ENCODE results near the gene LRIG3. TPM values are rescaled to one million over a fixed set of nuclear protein-coding genes. Genes with fewer than 3 reads are reported as not detected.
A peak's percentile ranks its signal among the peaks of the same experiment; 100 is the strongest.

Gene LRIG3
- total RNA-seq, 2 donors from 2014 or later = 78.4 to 79.9 TPM

DNA sequence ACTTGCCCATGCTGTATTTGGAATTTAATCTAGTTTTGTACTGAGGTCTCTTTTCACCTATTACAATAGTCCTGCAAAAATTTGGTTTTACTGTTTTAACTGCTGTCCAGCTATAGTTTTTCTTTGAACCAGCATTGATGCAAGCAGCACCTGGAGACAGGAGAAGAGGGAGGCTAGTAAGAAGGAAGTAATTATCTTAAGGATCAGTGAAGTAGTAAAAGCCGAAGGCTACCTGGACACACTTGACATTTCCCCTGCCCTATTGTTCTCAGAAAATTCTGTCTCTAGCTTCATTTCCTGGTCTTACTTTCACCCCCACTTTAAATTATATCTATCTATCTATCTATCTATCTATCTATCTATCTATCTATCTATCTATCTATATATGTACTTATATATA lies 43.5 kb upstream of the LRIG3 start:
- DNase-seq = no peak
- no peak for TF ChIP-seq CTCF (IDR thresholded peaks at IDR 0.05)
- intact Hi-C loops (cut with DNase I) = loop anchor here (10.0 kb wide), 2 partner anchors 61 to 111 kb away; no protein-coding TSS in a partner anchor
- H3K27ac ChIP-seq = no peak overlapping the region
- H3K9ac ChIP-seq (ENCODE audit: low read depth in 2 of 2, low read length in 2 of 2) = no peak overlapping the region
- H3K27me3 ChIP-seq = no peaks in the 10 kb centered on the region
- no peaks in the 10 kb centered on the region for H3K9me3 ChIP-seq
- H3K4me1 ChIP-seq = no peaks in the 10 kb centered on the region
- no peaks in the 10 kb centered on the region for H3K36me3 ChIP-seq
- H3K4me3 ChIP-seq = no peak overlapping the region

GRCh38 chr12:58961906-58962305 lies 41.6 kb upstream of the LRIG3 start:
- no peaks in the 10 kb centered on the region for H3K36me3 ChIP-seq
- no peak overlapping the region for H3K4me3 ChIP-seq
- H3K4me1 ChIP-seq = no peaks in the 10 kb centered on the region
- no peaks in the 10 kb centered on the region for H3K27me3 ChIP-seq
- no peak overlapping the region for H3K9ac ChIP-seq (ENCODE audit: low read depth in 2 of 2, low read length in 2 of 2)
- H3K27ac ChIP-seq = no peak overlapping the region
- no peak for TF ChIP-seq CTCF (IDR thresholded peaks at IDR 0.05)
- no peaks in the 10 kb centered on the region for H3K9me3 ChIP-seq
- intact Hi-C loops (cut with DNase I) = loop anchor here (10.0 kb wide), 2 partner anchors 63 to 113 kb away; no protein-coding TSS in a partner anchor
- no peak for DNase-seq

- H3K27ac ChIP-seq = peak overlapping the region; percentile 73
- no peak for DNase-seq
- H3K9ac ChIP-seq (ENCODE audit: low read depth in 2 of 2, low read length in 2 of 2) = no peak overlapping the region
- intact Hi-C loops (cut with DNase I) = loop anchor here (10.0 kb wide), 2 partner anchors 64 to 114 kb away; no protein-coding TSS in a partner anchor
- no peaks in the 10 kb centered on the region for H3K4me1 ChIP-seq
- no peaks in the 10 kb centered on the region for H3K36me3 ChIP-seq
- no peaks in the 10 kb centered on the region for H3K27me3 ChIP-seq
- no peak for TF ChIP-seq CTCF (IDR thresholded peaks at IDR 0.05)
- no peaks in the 10 kb centered on the region for H3K9me3 ChIP-seq
- H3K4me3 ChIP-seq = no peak overlapping the region
Measured at GRCh38 chr12:58961166-58961565, 40.9 kb upstream of the LRIG3 start.

DNA sequence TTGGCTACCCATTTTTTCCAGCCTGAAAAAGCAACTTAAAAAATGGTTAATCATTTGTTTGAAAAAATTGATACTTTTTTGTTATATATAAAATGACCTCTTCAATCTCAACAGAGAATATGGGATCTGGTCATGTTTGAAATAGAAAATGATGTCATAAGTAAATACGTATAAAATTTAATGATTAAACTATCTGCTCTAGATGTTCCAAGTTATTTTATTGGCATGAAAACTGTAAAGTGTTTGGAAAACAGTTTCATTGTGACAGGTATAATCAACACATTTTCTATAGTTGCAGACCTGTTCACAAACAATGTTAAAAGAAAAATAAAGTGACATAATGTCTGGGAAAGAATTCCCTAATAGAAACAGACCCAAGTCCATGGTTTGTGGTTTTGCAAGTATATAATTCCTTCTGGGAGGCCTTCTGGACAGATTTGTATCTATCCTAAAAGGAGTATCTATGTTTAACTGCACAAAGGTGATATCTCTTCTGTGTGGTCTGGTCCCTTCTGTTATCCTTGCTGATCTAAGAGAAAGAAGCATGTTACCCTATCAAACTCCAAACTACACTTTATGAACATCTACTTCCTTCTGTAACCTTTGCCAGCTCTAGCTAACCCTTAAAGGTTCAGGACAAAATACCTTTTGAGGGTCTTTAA lies 39.5 kb upstream of the LRIG3 start:
- H3K27ac ChIP-seq = peak overlapping the region; percentile 73

GRCh38 chr12:58957298-58957697 lies 37.0 kb upstream of the LRIG3 start:
- H3K4me1 ChIP-seq = no peaks in the 10 kb centered on the region
- DNase-seq = no peak
- H3K9ac ChIP-seq (ENCODE audit: low read depth in 2 of 2, low read length in 2 of 2) = no peak overlapping the region
- H3K27ac ChIP-seq = no peak overlapping the region
- no peaks in the 10 kb centered on the region for H3K36me3 ChIP-seq
- no peak overlapping the region for H3K4me3 ChIP-seq
- TF ChIP-seq CTCF (IDR thresholded peaks at IDR 0.05) = no peak
- H3K27me3 ChIP-seq = no peaks in the 10 kb centered on the region
- intact Hi-C loops (cut with DNase I) = no loop called here
- no peaks in the 10 kb centered on the region for H3K9me3 ChIP-seq

More for the DNA sequence above, 39.5 kb upstream of the LRIG3 start:
- no peak overlapping the region for H3K9ac ChIP-seq (ENCODE audit: low read depth in 2 of 2, low read length in 2 of 2)
- no peaks in the 10 kb centered on the region for H3K36me3 ChIP-seq
- H3K4me1 ChIP-seq = no peaks in the 10 kb centered on the region
- no peaks in the 10 kb centered on the region for H3K27me3 ChIP-seq
- H3K9me3 ChIP-seq = no peaks in the 10 kb centered on the region
- TF ChIP-seq CTCF (IDR thresholded peaks at IDR 0.05) = no peak
- intact Hi-C loops (cut with DNase I) = loop anchor here (10.0 kb wide), 2 partner anchors 65 to 115 kb away; no protein-coding TSS in a partner anchor
- H3K4me3 ChIP-seq = no peak overlapping the region
- no peak for DNase-seq

All from colonic mucosa (tissue), 4 donors.